ENCODE results near the gene RELA.

RELA gene

DNA sequence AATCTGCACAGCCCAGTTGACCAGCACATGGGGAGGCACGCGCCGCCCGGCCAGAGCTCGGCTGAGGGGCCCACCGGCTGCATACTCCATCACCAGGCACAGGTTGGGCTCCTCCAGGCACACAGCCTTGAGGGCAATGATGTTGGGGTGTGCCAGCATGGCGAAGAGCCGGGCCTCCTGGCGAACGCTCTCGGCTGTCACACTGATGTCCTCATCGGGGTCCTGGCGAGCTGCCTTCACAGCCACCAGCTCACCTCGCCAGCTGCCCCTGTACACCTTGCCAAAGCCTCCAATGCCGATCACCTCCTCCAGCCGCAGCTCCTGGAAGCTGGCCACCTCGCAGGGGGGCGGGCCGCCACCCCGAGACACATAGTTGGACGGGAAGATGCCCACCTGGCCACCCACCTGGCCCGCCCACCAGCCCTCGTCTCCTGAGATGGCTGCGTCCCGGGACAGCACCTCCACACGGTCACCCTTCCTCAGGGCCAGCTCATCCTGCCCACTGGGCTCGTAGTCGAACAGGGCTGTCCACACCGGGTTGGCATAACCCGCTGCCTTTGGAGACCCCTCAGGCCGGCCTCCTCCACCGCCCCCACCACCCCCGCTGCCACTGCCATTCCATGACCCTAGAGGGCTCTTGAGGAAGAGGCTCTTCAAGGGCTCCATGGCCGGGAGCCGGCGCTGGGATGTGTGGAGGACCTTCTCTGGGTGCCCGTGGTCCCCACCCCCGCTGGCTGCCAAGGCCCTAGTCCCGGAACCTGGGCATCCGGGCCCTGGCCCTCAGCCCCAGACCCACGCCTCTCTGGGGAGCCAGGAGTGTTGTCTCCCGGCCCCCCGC, 49.4 kb downstream of the RELA start:
- peak; percentile 6 for DNase-seq (ENCODE audit: low spot score)

DNA sequence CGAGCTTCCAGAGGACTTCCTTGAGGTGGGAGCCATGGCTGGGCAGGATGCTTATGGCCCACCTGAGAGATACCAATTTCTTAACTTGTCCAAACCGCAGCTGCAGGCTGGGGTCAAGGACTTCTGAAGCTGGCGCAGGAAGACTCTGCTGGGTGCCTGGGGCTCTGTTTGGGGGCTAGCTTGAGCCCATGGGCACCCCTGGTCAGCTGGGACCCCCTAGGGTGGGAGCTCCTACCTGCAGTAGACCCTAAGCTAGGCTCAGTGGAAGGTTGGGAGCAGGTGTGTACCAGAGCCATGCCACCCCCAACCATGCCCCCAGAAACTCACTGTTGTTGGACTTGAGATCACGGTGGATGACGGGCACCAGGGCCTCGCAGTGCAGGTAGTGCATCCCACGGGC, 50.0 kb downstream of the RELA start:
- DNase-seq (ENCODE audit: low spot score) = no peak

DNA sequence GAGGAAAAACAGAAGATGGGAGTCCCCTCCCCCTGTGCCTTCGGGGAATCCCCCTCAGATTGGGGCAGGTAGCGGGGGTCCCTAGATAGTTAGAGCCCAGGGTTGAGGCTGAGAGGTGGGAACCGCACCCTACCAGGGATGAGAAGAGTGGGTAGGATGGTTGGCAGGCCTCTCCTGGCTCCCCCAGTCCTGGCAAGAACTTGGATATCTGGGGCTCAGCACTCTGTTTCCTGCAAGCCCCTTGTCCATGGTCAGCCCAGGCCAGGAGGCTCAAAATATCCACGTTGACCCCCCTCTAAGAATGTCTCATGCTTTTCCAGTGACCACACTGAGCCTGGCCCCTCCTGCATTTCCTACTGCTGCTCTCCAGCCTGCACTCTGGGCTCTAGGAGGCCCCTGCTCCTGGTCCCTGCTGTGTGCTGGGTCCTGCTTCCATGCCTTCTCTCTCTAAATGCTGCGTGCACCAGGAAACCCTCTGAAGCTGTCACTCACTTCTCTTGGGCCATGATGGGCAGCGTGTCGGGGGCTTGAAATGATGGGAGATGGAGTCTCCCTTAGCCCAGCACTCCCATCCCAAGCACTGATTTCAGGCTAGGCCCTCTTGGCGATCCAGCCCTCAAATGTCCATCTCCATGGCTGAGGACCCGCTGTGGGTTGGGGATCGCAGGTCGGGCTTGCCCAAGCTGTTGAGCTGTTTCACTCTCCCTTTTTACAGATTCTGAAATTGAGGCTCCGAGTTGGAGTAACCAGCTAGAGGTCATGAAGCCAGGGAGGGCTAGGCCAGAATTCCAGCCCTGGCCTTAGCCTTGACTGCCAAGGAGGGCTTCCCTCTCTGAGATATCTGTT, 50.7 kb downstream of the RELA start:
- DNase-seq (ENCODE audit: low spot score) = peak; percentile 9

DNA sequence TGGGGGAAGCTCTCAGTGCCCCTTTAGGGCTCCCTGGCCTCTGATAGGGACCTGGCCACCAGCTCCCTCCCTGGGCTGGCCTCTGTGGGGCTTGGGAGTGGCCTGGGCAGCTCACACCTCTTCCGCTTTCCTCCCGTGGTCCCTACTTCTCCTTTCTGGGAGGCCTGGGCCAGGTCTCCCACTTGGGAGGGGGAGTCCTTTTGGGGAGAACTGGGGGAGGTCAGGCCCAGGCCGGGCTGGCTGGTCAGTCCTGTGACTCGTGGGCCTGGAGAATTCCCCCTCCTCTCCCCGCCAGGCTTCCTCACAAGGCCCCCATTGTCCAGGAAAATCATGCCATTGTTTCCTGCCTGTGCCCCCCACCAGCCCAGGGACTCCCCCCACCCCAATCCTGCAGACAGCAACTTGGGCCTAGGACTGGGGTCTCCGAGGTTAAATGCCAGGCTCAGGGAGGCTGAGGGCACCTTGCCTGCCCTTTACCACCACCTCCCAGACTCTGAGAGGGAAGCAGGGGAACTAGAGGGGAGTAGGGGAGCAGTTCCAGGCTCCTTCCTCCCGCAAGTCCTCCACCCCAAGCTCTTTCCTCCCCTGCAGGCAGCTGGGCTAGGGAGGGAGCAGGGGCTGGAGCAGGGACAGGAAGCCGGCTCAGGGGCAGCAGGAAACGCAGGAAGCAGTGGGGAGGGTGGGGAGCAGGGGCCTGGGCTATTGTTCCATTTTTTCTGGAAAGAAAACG, 51.5 kb downstream of the RELA start:
- DNase-seq (ENCODE audit: low spot score) = no peak

DNA sequence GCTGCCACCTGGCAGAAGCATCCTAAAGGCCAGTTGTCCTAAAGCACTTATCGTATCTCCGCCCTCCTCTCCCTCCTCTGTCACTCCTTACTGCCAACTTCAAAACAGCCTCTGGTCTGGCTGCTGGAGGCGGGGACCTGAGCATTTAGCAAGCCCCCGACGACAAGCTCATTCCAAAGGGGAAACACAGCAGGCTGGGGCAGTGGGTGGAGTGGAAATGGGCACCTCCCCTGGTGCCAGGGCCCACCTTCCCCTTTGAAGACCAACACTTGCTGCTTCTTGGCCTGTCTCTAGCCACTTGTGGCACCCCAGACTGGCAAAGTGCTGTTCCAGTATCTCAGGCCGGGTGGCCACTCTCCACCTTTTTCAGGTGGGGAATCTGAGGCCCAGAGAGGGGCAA, 52.3 kb downstream of the RELA start:
- no peak for DNase-seq (ENCODE audit: low spot score)

DNA sequence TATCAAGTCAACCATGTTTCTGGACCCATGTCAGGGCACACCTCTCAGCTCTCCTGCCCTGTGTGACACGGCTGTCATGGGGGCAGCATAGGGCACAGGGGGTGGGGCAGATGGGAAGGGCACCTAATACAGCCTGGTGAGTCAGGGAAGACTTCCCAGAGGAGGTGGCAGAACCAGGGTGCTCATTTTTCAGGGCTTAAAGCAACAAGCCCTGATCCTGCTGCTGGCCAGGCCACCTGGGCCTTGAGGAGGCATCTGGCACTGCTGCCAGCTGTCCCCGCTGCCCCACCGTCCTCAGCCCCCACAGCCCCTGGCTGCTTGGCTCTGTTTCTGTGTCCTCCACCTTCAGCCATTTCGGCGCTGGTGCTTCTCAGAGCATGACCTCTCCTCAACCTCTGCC, 53.1 kb downstream of the RELA start:
- no peak for DNase-seq (ENCODE audit: low spot score)

DNA sequence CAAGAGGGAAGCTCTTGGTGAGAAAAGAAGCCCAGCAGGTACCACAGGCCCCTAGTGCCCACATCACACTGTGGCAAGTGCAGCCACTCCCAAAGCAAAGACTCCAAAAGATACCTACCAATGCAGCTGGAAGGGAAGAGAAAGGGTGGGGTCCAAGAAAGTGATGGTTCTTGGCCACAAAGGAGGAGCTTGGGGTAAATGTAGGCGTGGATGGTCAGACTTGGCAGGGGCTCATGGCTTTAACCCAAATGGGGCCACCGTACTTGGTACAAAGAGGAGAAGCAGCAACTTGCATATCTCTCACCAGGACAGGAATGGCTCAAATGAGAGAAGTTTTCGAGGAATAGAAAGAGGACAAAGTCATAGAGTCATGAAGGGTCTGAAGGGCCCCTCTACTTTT, 53.5 kb downstream of the RELA start:
- DNase-seq (ENCODE audit: low spot score) = no peak

DNA sequence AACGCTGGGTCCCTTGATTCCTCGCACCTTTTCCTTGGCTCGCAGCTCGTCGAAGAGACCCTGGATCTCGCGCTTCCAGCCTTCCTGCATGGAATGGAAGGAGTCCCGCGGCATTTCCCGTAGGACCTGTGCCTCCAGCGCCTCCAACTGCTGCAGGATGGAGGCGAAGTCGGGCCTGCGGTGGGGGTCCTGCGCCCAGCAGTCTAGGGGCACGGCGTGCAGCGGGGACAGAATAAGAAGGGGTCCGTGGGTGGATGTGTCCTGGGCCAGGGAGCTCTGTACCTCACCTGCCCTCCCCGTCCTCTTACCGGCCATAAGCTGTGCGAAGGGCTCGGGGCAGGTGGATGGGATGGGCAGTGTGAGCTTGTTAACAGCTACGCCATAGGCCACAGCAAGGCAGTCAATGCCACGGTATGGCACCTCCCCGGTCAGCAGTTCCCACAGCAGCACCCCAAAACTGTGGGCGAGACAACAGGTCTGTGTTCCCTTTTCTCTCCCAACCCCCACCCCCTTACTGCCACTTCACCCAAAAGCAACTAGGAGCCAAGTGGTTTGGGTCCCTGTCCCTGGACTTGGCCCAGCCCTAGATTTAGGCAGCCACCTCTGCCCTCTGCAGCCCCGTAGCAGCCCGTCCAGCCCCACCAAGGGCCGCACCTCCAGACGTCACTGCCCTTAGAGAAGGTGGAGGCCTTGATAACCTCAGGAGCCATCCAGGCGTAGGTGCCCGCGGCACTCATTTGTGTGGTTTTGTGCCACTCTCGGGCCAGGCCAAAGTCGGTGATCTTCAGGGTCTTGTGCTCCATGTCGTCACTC, 54.9 kb downstream of the RELA start:
- no peak for DNase-seq (ENCODE audit: low spot score)

DNA sequence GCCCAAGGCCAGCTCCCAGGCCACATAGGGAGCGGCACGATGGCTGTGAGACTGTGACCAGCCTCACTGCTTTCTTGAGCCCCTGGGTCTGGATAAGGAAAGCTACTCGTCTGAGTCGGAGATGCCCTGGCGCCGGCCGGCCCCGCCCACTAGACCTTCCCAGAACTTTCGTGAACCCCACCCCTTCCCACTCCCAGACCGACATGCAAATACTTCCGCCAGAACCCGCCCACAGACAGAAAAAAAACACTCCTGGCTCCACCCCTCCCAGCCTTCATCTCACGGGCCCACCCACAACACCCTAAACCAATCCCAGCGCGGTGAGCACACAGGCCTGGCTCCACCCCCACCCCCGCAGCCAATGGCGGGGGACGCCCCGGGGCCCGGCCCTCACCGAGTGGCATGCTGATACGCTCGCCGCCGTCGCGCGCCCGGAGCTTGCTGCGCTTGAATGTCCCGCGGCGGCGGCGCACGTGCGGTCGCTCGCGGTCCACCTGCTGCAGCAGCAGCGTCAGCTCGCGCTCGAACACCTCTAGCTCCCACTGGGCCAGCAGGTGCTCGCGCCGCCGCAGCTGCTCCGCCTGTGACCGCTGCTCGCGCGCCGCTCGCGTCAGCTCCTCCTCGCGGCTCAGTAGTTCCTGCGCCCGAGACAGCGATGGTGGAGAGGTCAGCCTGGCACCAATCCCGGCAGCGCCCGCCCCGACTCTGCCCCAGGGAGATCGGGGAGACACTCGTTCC, 55.7 kb downstream of the RELA start:
- DNase-seq (ENCODE audit: low spot score) = peak; percentile 86

DNA sequence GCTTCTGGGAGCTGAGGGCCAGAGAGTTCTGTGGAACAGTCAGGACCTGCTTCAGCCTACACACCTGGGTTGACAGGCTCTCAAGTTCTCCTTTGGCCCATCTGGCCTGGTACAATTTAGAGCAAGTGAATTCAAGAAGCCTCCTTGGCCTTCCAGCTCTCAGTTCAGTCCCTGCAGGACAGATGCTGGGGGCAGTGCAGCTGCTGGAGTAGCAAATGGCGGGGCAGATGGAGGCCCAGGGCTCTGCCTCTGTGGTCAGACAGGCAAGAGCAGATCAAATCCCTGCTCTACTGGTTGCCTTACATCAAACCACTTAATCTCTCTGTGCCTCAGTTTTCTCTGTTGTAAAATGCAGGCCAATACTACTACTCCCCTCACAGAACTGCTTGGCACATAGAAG, 58.5 kb downstream of the RELA start:
- no peak for DNase-seq (ENCODE audit: low spot score)

Measured in kidney tubule cell (primary cell).